Activated CD4-positive, alpha-beta T cell treated with anti-CD3 and anti-CD28 coated beads for 24 hours (primary cell): ENCODE results near the gene ZDHHC8.

Experiments
- DNase-seq, 2 donors: peaks; one replicate each; pipeline ENCODE4 v3.0.0-alpha.2; 2020; ENCODE audit warnings: low read depth in 2 of 2

ZDHHC8 gene

GRCh38 chr22:20143883-20144665 lies 12.5 kb downstream of the ZDHHC8 start:
- no peak for DNase-seq

- DNase-seq, result no peak
Observed at GRCh38 chr22:20145206-20145831, 13.7 kb downstream of the ZDHHC8 start.

GRCh38 chr22:20145832-20146223 lies 14.2 kb downstream of the ZDHHC8 start:
- no peak for DNase-seq

GRCh38 chr22:20146777-20147176 lies 15.2 kb downstream of the ZDHHC8 start:
- no peak for DNase-seq

DNA sequence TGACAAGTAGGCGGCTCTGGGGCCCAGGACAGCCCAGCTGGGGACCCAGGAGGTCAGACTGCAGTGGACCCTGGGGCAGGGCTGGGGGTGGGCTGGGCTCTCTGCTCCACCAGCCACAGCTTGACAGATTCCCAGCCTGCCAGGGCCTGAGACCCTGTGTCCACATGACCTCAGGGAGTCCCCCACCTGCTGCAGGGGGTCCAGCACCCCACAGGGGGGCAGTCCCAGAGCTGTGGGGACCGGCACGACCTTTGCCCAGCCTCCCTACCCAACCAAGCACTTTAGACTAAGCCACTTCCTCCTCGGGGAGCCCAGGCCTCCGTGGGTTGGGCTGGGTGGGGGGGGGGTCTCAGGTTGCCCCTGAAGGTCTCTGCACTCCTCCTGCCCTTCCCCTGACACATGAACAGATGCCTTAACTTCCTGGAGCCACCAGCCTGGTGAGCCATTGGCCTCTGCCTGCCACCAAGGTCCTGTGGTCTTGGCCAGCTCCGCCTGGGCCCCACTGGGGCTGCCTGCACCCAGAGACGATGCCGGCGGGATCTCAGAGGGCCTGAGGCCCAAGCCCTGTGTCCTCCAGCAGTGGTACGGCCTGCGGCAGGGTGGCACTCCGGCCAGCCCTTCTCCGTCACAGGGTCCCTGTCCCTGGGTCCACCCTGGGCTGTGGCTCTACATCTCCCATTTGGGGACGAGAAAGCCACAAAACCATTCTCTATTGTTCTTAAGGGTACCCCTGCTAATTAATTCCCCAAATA lies 15.8 kb downstream of the ZDHHC8 start:
- no peak for DNase-seq

GRCh38 chr22:20148414-20148813 lies 16.8 kb downstream of the ZDHHC8 start:
- DNase-seq, result no peak

DNA sequence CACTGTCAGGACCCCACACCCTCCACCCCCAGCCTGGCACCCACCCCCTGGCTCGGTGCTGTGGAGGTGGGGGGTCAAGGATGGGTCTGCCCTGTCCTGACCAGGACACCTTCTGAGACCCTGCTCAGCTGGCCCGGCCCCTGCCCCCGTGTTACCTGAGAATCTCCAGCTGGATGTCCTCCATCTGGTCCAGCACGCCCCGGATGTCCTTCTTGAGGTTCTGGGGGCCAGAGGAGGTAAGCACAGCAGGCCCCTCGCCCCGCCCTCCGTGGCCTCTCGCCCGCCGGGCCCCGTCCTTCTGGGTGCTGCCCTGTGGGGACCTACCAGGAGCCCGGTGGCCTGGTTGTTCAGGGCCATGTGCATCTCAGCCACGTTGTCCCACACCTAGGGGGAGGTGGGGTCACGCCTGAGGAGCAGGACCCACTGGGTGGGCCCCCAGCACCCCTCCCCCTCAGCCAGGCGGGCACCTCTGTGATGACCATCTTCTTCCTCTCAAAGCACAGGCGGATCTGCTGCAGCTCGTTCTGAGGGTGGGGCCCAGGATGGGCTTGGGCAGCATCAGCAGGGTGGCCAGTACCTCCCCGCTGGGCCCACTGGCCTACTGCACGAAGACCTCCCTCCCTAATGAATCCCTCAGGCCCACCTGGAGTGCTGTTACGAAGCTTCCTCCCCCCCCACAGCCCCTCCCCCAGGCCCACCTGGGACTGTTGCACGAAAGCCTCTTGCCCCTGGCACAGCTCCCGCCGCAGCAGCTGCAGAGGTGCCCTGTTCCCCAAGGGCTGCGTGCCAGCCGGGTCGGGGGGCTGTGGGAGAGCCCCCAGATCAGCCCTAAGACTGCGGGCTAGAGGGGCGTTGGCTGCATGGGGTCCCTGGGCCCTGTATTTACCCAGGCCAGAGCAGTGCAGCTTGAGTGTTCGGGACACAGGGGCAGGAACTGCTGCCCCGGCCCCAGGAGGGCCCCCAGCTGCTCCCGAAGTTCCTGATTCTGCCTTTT lies 17.9 kb downstream of the ZDHHC8 start:
- no peak for DNase-seq

DNA sequence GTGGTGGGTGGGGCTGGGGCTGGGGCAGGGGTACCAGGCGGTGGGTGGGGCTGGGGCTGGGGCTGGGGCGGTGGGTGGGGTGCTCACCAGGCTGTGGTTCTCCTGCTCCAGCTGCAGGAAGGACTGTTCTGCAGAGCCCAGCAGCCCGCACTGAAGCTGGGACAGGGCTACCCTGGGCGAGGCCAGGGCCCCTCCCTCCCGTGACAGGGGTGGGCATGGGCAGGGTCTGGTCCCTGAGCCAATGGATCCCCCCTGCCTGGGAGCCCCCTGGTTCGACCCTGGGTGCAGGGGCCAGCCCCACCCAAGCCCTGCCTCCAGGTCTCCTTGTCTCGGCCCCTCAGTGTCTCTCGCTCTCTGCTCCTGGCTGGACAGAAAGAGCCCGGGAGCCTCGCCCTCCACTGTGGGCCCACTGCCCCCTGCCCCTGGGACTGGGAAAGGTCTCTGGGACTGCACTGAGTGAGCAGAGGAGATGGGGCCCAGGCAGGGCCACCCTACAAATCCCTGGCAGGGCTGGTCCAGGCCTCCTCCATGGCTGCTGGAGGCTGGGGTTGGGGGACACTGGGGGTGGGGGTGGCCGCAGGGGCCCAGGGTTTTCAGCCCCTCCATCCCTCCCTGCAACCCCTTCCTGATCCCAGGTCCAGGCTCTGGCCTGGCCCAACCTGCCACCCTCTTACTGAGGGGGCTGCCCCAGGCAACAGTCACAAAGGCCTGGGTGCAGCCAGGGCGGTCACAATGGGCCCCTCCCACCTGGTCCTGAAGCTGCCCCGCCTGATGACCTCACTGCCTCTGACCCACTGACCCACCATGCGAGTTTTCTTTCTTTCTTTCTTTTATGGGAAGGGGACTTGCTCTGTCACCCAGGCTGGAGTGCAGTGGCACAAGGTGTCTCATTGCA lies 19.0 kb downstream of the ZDHHC8 start, which contains the start of gene CCDC188:
TSS of gene CCDC188 (minus strand) at position 675 of the 895 bp plus-strand sequence. CDS start at position 606, 69 bp downstream.
- DNase-seq, result no peak

GRCh38 chr22:20151276-20151588 lies 19.6 kb downstream of the ZDHHC8 start:
- DNase-seq, result no peak

GRCh38 chr22:20152464-20152890 lies 20.9 kb downstream of the ZDHHC8 start:
- no peak for DNase-seq

GRCh38 chr22:20153945-20154344 lies 22.3 kb downstream of the ZDHHC8 start:
- DNase-seq, result no peak

DNA sequence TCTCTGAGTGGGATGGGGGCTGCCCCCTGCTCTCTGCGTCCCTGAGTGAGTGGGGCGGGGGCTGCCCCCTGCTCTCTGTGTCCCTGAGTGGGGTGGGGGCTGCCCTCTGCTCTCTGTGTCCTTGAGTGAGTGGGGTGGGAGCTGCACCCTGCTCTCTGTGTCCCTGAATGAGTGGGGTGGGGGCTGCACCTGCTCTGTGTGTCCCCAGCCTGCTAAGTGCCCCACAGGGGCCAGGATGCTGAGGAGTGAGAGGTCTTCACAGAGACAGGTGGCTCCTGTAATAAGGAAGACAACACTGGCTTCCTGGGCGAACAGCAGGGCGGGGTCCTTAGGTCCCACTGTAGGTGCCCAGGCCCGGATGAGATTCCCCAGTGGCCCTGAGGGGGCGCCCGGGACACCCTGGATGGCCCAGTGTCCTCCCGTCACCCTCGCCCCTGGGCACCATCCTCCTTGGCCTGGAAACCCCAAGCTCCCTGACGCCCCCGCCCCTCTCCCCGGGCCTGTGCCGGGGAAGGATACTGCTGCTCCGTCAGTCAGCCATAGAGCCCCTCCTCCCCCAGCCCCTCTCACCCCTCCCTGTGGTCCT lies 23.1 kb downstream of the ZDHHC8 start:
- DNase-seq, result no peak

DNA sequence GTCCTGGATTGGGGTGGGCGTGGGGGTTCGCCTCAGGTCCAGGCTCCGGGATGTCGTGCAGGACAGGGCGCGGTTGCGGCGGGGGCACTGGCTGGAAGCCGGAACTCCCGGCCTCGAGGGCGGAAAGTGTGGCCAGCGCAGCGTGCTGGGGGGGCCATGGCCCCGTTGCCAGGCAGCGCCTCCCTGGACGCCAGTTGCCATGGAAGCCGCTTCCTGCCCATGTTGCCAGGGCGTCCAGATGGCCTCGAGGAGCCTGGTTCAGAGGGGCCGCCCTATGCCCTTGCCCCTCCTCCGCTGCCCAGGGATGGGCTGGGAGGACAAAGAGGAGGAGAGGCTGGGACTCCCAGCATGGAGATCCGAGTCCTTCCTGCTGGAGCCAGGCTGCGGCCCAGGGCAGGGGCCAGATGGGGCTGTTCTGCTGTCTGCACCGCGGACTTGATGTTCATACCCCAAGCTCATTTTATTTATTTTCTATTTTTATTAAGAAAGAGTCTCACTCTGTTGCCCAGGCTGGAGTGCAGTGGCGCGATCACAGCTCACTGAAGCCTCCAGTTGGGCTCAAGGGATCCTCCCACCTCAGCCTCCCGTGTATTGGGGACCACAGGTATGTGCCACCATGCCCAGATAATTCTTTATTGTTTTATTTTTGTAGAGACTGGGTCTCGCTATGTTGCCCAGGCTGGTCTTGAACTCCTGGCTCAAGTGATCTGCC lies 23.9 kb downstream of the ZDHHC8 start:
- DNase-seq, result no peak

- no peak for DNase-seq
Observed at GRCh38 chr22:20156042-20156389, 24.4 kb downstream of the ZDHHC8 start.

- DNase-seq, result peak; percentile 85 to 92
Observed at GRCh38 chr22:20156611-20157429, 25.2 kb downstream of the ZDHHC8 start.

- DNase-seq, result no peak
Observed at GRCh38 chr22:20157430-20158183, 26.0 kb downstream of the ZDHHC8 start.

DNA sequence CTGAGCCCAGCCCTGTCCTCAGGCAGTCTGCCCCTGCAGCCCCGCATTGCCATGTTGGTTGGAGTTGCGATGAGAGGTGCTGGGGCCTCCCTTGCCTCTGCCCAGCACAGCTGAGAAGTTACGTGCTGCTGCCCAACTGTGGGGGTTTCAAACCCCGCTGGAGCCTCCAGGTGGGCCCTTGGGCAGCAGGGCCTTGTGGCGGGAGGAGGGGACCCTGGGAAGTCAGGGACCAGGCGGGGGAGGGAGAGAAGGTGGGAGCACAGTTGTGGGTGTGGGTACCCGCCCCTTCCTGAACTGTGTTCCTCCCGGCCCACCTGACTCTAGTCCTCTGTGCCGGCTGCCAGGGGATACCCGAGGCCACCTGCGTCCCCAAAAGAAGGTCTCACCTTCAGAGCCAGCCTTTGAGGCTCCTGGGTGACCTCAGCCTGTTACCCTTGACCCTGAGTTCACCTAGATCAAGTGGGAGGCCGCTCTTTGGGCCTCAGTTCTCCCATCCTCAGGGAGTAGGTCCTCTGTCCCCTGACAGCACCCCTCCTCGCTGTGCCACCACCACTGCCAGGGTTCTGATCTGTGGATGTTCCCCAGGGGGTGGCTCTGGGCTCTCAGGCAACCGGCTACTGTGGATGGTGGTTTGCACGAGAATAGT lies 26.9 kb downstream of the ZDHHC8 start:
- no peak for DNase-seq
